Measurements from ENCODE around the gene RDH16.
"Not testable (repeated sequence)": the region's sequence is repeated elsewhere in the genome, so short reads cannot be mapped to it uniquely, and the experiment has no call there.

The RDH16 gene

GRCh38 chr12:56980941-56981530 is 23.6 kb upstream of the RDH16 start:
- in situ Hi-C loops (cut with HindIII; ENCODE audit: low sequenced_read_pairs): no loop called here
- TF ChIP-seq CTCF (IDR thresholded peaks at IDR 0.05; ENCODE audit: low read depth, low read length): no peak
- DNase-seq (ENCODE audit: low read depth, low spot score): no peak
- no peak overlapping the region for H3K4me3 ChIP-seq (ENCODE audit: low read depth, low read length)

- in situ Hi-C loops (cut with HindIII; ENCODE audit: low sequenced_read_pairs): no loop called here
- no peak overlapping the region for H3K4me3 ChIP-seq (ENCODE audit: low read depth, low read length)
- no peak for DNase-seq (ENCODE audit: low read depth, low spot score)
- no peak for TF ChIP-seq CTCF (IDR thresholded peaks at IDR 0.05; ENCODE audit: low read depth, low read length)
Observed at GRCh38 chr12:56980268-56980667, 22.9 kb upstream of the RDH16 start.

- no peak overlapping the region for H3K4me3 ChIP-seq (ENCODE audit: low read depth, low read length)
- in situ Hi-C loops (cut with HindIII; ENCODE audit: low sequenced_read_pairs): no loop called here
- DNase-seq (ENCODE audit: low read depth, low spot score): no peak
- no peak for TF ChIP-seq CTCF (IDR thresholded peaks at IDR 0.05; ENCODE audit: low read depth, low read length)
Observed at GRCh38 chr12:56979628-56980027, 22.2 kb upstream of the RDH16 start.

- DNase-seq (ENCODE audit: low read depth, low spot score): no peak
Observed at GRCh38 chr12:56978397-56979138, 21.2 kb upstream of the RDH16 start.

GRCh38 chr12:56977361-56977760 is 20.0 kb upstream of the RDH16 start:
- DNase-seq (ENCODE audit: low read depth, low spot score); H3K4me3 ChIP-seq (ENCODE audit: low read depth, low read length); in situ Hi-C loops (cut with HindIII; ENCODE audit: low sequenced_read_pairs): not testable (repeated sequence)

More at GRCh38 chr12:56978397-56979138, 21.2 kb upstream of the RDH16 start:
- no peak overlapping the region for H3K4me3 ChIP-seq (ENCODE audit: low read depth, low read length)
- in situ Hi-C loops (cut with HindIII; ENCODE audit: low sequenced_read_pairs): no loop called here
- TF ChIP-seq CTCF (IDR thresholded peaks at IDR 0.05; ENCODE audit: low read depth, low read length): no peak

GRCh38 chr12:56974224-56974623 is 16.8 kb upstream of the RDH16 start:
- H3K4me3 ChIP-seq (ENCODE audit: low read depth, low read length); DNase-seq (ENCODE audit: low read depth, low spot score); in situ Hi-C loops (cut with HindIII; ENCODE audit: low sequenced_read_pairs): not testable (repeated sequence)

GRCh38 chr12:56968910-56969309 is 11.5 kb upstream of the RDH16 start:
- in situ Hi-C loops (cut with HindIII; ENCODE audit: low sequenced_read_pairs); DNase-seq (ENCODE audit: low read depth, low spot score); H3K4me3 ChIP-seq (ENCODE audit: low read depth, low read length): not testable (repeated sequence)

GRCh38 chr12:56965997-56966642 is 8.7 kb upstream of the RDH16 start:
- DNase-seq (ENCODE audit: low read depth, low spot score); in situ Hi-C loops (cut with HindIII; ENCODE audit: low sequenced_read_pairs); H3K4me3 ChIP-seq (ENCODE audit: low read depth, low read length): not testable (repeated sequence)

- DNase-seq (ENCODE audit: low read depth, low spot score); in situ Hi-C loops (cut with HindIII; ENCODE audit: low sequenced_read_pairs); H3K4me3 ChIP-seq (ENCODE audit: low read depth, low read length): not testable (repeated sequence)
Observed at GRCh38 chr12:56965124-56965523, 7.7 kb upstream of the RDH16 start.

GRCh38 chr12:56963557-56963956 is 6.1 kb upstream of the RDH16 start:
- in situ Hi-C loops (cut with HindIII; ENCODE audit: low sequenced_read_pairs); H3K4me3 ChIP-seq (ENCODE audit: low read depth, low read length); DNase-seq (ENCODE audit: low read depth, low spot score): not testable (repeated sequence)

GRCh38 chr12:56962247-56962646 is 4.8 kb upstream of the RDH16 start:
- H3K4me3 ChIP-seq (ENCODE audit: low read depth, low read length); DNase-seq (ENCODE audit: low read depth, low spot score); in situ Hi-C loops (cut with HindIII; ENCODE audit: low sequenced_read_pairs): not testable (repeated sequence)
